HEK293 (cell line): Measurements from ENCODE around the gene CELA1.

Experiments used
- CTCF ChIP-seq: fragments of 450-650 bp; formaldehyde crosslinking; IDR thresholded peaks from 2 replicates; pipeline ENCODE4 v1.5.1; 2016; ENCODE audit warnings: missing biosample characterization, missing genetic modification characterization
- KLF10 ChIP-seq: fragments of 450-650 bp; IDR thresholded peaks from 2 replicates; pipeline ENCODE4 v1.5.1; 2018; ENCODE audit warnings: missing biosample characterization, mild to moderate bottlenecking, missing genetic modification characterization
- ZBTB26 ChIP-seq: fragments of 450-650 bp; formaldehyde crosslinking; optimal IDR thresholded peaks from 2 replicates; pipeline ENCODE3; 2016; ENCODE audit warnings: missing biosample characterization, mild to moderate bottlenecking, missing genetic modification characterization
- ZIC2 ChIP-seq: fragments of 450-650 bp; formaldehyde crosslinking; IDR thresholded peaks from 2 replicates; pipeline ENCODE4 v1.5.1; 2016; ENCODE audit warnings: missing biosample characterization, missing genetic modification characterization
- ZNF184 ChIP-seq: fragments of 450-650 bp; IDR thresholded peaks from 2 replicates; pipeline ENCODE4 v1.5.1; 2018; ENCODE audit warnings: missing biosample characterization, mild to moderate bottlenecking, missing genetic modification characterization
- ZNF23 ChIP-seq: fragments of 450-650 bp; formaldehyde crosslinking; IDR thresholded peaks from 2 replicates; pipeline ENCODE4 v1.5.1; 2016; ENCODE audit warnings: missing biosample characterization, missing genetic modification characterization, borderline replicate concordance
- ZNF488 ChIP-seq: fragments of 450-650 bp; formaldehyde crosslinking; IDR thresholded peaks from 2 replicates; pipeline ENCODE4 v1.5.1; 2016; ENCODE audit warnings: missing biosample characterization, missing genetic modification characterization
- ZNF560 ChIP-seq: fragments of 450-650 bp; formaldehyde crosslinking; IDR thresholded peaks from 2 replicates; pipeline ENCODE4 v1.5.1; 2017; ENCODE audit warnings: missing biosample characterization, missing genetic modification characterization, borderline replicate concordance
- ZNF660 ChIP-seq: fragments of 450-650 bp; IDR thresholded peaks from 2 replicates; pipeline ENCODE4 v1.5.1; 2018; ENCODE audit warnings: missing biosample characterization, mild to moderate bottlenecking, missing genetic modification characterization
- ZNF830 ChIP-seq: fragments of 450-650 bp; IDR thresholded peaks from 2 replicates; pipeline ENCODE4 v1.5.0; 2018; ENCODE audit warnings: missing biosample characterization, missing genetic modification characterization, low read depth, mild to moderate bottlenecking, moderate library complexity
- ZSCAN23 ChIP-seq: fragments of 450-650 bp; formaldehyde crosslinking; IDR thresholded peaks from 2 replicates; pipeline ENCODE4 v1.5.1; 2016; ENCODE audit warnings: missing biosample characterization, missing genetic modification characterization

- no peak for TF ChIP-seq KLF10
- no peak for TF ChIP-seq CTCF (tag by site-specific recombination)
- TF ChIP-seq ZBTB26 (tag by site-specific recombination) = no peak
- no peak for TF ChIP-seq ZIC2 (tag by site-specific recombination)
- TF ChIP-seq ZNF830 (tag by site-specific recombination) = no peak
- TF ChIP-seq ZSCAN23 (tag by site-specific recombination) = no peak
- no peak for TF ChIP-seq ZNF660
- no peak for TF ChIP-seq ZNF184
- TF ChIP-seq ZNF488 (tag by site-specific recombination) = no peak
- no peak for TF ChIP-seq ZNF560
- TF ChIP-seq ZNF23 (tag by site-specific recombination) = no peak
These were observed 4.1 kb downstream of the CELA1 start for GRCh38 chr12:51342416-51342815.
